GM19193 (cell line): ENCODE results near the gene BLACAT1.

Experiments used
- POLR2A ChIP-seq: IDR thresholded peaks from 4 replicates; pipeline ENCODE4 v1.6.1; 2011; ENCODE audit not compliant: insufficient read depth, insufficient read length; ENCODE audit errors: extremely low read depth

The BLACAT1 gene

DNA sequence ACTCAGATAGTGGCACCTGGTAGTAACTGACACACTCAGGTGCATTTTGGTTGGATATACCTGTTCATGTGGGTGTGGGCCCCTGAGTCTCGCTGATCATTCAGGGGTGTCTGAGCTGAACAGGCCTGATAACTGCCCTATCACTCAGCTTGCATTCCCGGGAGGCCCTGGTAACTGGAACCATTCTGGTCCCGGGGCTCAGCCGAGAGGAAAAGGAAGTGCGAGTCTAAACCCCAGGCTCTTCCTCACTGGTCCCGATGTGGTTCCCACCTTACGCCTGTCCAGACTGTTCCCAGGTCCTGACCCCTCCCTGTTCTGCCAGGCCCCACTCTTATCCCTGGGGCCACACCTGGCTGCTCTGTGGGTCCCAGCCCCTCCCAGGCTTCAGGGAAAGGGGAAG, 36.9 kb upstream of the BLACAT1 start:
- TF ChIP-seq POLR2A = no peak

DNA sequence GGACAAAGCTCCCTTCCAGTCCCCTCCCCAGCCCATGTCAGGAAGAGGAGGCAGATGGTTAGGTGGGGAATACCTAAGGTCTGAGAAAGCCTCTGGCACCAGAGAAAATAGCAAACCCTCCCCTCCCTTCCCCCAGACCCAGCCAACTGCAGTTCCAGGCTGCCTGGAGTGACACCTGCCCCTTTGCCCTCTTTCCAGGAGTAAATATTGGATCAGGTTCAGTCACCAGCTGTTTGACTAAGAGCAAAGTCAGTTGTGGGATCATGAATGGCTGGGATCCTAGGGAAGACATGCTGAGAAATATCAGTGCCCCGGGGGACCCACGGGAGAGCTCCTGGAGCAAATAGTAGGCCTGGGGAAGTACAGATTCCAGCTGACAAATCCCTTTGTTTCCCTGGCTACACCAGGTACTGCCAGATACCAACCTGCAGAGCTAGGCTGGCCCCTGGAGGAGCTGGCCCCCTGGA, 36.4 kb upstream of the BLACAT1 start:
- TF ChIP-seq POLR2A = no peak

DNA sequence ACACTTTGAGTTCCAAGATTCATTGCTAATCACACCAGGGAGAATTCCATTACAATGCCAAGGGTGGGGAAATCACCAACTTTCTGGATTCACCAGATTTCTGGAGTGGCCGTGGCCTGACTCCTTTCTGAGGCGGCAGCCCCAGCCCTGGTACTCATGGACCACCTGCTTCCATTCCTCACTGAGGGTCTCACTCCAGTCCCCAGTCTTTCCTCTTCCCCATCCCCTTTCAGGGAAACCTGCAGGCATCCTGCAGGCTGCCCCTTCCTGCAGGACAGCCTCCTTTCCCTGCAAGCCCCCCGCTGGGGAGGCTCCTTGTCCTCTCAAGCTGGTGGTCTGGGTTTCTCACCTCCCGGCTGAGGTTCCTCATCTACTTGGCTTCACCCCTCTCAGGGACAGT, 35.9 kb upstream of the BLACAT1 start:
- no peak for TF ChIP-seq POLR2A

DNA sequence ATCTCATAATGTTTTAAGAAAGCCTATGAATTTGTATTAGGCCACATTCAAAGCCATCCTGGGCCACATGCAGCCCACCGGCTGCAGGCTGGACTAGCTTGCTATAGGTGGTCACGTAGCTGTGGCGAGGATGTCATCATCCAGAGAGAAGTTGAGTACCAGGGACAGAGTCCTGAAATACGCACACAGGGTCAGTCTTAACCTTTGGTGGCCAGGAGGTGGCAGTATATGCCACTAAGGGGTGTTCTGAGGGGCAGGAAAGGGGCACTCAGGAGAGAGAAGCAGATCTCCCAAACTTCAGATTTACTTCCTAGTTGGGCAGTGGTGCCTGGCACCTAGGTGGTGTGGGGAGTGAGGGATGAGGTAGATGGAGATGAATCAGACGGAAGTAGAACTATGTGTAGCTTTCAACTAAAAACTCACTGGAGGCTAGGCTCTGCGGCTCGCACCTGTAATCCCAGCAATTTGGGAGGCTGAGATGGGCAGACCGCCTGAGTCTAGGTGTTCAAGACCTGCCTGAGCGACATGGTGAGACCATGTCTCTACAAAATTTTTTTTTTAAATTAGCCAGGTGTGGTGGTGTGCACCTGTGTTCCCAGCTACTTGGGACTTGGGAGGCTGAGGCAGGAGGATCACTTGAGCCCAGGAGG, 32.4 kb upstream of the BLACAT1 start:
- no peak for TF ChIP-seq POLR2A

DNA sequence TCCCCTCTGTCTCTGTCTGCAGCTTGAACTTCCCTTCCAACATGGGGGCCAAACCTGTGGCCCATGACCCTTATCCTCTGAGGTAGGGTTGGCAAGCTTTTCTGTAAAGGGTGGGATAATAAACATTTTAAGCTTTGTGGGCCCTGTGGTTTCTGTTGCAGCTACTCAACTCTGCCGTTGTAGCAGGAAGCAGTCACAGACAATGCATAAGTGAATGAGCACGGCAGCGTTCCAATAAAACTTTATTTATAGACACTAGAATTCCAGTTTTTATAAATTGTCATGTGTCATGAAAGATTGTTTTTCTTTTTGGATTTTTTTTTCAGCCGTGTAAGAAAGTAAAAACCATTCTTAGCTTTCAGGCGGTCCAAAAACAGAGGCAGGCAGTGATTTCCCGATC, 30.4 kb upstream of the BLACAT1 start:
- TF ChIP-seq POLR2A = no peak

DNA sequence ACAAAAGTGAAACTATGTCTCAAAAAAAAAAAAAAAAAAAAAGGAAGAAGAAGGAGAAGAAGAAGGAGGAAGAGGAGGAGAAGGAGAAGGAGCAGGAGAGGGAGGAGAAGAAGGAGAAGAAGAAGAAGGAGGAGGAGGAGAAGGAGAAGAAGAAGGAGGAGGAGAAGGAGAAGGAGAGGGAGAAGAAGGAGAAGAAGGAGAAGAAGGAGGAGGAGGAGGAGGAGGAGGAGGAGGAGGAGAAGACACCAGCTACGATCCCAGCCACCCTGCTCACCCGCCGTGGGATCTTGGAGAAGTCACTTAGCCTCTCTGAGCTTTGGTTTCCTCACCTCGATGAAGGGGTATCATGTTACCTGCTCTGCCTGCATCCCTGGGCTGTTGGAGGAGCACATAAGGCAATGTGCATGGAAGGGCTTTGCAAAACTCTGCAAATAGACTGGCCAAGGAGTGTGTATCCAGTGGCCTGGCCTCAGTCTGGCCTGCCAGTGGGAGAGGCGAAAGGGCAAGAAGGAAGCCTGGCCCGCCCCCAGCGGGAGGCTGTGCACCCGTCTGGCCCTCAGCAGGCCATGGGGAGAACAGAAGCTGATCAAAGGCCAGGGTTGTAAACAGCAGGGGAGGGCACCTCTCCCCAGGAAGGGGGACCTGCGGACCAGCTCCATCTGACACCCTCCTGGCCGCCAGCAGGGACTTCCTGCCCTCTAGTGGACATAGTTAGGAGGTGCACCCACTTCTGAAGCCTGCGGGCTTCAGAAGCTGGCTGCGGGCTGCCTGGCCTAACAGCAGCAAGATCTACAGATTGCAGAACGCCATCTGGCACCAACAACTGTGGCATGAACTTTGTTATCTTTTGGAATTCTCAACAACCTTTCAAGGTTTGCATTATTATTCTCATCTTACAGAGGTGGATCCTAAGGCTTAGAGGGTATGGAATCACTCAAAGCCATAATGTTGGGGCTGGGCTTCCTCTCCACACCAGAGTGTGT, 29.4 kb upstream of the BLACAT1 start:
- TF ChIP-seq POLR2A = no peak

DNA sequence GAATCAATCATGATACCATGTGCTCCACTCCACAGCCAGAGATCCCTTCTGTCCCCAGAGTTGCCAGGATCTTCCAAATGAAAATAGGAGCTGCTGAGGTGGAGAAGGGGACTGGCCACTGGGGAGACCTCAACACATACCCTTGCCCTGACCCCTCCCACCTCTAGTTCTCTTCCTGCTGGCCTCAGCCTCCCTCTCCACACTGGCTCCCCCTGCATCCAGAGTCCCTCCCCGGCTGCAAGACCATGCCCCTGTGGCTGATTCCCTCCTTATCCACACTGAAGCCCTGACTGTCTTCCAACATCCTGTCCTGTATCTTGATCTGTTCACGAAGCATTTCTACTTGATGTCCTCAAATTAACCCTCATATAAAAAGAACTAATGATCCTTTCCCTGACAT, 27.5 kb upstream of the BLACAT1 start:
- TF ChIP-seq POLR2A = no peak

DNA sequence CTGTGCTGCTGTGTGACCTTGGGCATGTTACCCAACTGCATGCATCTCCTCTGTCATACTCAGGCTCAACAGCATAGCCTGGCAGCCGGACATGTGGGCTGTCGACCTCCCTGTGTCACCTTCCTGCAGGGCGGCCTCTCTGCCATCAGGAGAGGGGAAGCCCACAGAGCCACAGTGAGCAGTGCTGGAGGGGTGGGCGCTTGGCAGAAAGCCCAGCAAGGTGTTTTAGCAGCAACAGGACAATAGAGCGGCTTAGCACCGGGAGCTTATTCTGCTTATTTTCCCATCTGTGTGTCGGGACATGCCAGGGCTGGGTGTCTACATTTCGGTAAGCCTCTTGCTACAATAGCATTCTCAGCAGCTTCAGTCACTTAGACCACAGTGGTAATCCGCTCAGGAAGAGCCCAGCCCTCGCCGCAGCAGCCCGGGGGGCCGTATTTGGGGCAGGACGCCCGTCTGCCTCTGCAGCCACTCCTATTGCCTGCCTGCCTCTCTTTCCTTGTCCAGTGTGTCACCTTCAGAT, 25.8 kb upstream of the BLACAT1 start:
- no peak for TF ChIP-seq POLR2A

DNA sequence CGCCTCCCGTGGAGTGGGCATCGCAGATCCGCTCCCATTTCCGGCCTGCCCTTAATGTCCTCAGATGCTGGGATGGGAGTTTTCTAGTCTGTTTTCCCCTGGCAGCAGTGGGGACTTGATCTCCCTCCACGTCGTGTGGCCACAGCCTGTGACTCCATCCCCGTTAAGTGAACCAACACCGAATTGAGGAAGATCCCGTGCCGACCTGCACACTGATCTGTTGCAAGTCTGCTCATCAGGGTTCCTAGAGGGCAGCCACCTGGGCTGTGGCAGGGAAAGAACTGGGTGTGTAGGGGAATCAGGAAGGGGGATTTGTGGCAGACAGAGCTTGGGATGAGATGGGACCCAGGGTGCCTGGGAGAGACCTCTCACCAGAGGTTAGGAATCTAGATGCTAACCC, 25.4 kb upstream of the BLACAT1 start:
- no peak for TF ChIP-seq POLR2A

DNA sequence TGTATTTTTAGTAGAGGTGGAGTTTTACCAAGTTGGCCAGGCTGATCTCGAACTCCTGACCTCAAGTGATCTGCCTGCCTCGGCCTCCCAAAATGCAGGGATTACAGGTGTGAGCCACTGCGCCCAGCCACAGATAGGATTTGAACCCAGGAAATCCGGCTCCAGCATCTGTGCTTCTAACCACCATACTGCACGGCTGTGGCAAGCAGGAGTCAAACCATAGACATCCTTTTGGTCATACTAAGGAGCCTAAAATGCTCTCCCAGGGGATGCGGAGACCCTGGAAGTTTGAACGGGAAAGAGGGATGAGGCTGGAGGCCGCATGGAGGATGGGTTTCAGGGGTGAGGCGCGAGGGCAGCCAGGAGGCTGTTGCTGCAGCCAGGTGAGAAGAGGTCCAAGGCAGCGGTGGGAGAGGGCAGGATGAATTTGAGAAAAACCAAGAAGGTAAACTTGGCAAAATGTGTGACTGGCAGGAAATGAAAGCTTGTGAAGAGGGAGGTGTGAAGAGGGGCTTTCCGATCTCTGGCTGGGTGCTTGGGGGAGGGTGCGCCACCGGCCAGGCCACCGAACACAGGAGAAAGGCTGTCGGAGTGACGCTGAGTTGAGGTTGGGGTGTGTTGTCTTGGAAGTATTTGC, 24.6 kb upstream of the BLACAT1 start:
- TF ChIP-seq POLR2A = no peak

DNA sequence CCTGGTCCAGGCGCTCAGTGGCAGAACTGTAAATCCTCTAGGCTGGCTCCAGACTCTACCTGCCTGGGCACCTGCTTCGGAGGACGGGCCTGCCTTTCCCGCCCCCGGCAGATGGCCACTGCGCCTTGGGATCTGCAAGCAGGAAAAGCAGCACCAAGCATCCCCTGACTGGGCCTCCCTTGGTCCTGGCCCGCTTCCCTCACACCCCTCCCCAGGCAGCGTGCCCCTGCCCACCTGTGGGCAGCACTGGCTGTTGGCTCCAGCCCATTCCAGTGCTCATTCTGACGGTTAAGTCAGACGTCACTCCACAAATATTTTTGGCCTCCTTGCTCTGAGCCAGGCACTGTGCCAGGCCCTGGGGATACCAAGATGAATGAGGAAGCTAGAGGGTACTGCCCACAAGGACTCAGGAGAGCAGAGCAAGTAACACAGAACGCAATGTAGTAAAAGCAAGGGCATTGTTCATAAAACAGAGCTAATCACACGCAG, 22.0 kb upstream of the BLACAT1 start:
- TF ChIP-seq POLR2A = no peak

DNA sequence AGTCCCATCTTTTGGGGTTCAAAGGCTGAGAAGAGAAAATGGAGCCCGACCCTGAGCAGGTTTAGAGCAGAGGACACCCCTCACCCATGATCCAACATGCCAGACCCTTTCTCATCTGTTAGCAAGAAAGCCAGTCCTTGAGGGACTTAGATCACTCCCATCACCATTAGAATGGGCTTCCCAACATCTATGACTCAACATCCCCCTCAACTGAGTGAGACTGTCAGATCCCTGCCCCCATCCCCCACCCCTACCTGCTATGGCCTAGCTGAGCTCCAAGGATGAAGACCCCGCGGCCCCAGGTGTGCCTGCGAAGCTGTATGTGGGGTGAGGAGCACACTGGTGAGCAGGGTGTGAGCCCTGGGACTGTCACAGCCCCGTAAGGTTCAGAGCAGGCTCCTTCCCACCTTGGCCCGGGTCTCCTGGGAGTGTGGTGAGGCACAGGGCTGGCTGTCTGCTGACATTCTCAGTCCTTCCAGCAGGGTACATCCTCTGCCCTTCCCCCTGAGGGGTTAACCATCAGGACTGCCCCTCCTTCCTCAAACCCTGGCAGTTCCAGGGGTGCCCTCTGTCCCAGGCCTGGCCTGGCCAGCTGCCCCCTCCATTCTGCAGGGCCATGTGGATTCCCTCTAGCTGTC, 21.4 kb upstream of the BLACAT1 start:
- no peak for TF ChIP-seq POLR2A

DNA sequence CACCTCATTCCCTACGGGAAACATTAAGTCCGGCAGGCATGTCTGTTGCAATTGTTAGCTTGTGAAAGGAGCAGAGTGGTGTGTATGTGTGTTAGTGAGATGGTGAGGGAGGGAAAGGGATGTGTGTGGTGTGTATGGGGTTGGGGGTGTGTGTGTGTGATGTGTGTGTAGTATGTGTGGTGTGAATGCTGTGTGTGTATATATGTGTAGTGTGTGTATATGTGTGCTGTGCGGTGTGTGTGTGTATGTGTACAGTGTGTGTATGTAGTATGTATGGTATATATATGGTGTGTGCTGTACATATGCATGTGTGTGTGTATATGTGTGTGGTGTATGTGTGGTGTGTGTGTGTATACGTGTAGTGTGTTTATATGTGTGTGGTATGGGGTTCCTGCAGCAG, 20.8 kb upstream of the BLACAT1 start:
- TF ChIP-seq POLR2A = no peak

DNA sequence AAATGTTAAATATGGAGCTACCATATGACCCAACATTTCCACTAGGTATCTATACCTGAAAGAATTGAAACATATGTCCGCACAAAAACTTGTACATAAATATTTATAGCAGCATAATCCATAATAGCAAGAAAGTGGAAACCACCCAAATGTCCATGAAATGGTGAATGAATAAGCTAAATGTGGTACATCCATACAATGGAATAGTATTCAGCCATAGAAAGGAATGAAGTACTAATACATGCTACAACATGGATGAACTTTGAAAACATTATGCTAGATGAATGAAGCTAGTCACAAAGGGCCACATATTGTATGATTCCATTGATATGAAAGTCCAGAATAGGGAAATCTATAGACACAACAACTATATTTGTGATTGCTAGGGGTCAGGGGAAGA, 20.0 kb upstream of the BLACAT1 start:
- no peak for TF ChIP-seq POLR2A

DNA sequence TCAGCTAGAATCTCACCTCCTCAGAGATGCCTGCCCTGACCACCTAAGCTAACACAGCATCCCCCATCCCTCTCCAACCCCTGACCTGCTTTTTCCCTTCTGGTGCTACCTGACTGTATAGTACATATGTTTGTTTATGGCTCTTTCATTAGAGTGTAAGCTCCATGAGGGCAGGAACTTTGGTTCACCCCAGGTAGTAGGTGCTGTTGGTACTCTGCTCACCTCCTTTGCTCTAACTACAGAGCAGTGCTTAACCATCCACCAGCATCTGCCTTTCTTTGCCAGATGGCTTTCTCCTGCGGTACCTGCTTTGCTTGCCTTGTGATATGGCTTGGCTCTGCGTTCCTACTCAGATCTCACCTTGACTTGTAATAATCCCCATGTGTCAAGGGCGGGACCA, 18.7 kb upstream of the BLACAT1 start:
- no peak for TF ChIP-seq POLR2A
